NT2/D1 (cell line): ENCODE measurements around the gene PHLDA3.

Source experiments
- SUZ12 ChIP-seq: IDR thresholded peaks from 2 replicates; pipeline ENCODE4 v1.6.1; 2011; ENCODE audit not compliant: insufficient read length, insufficient read depth; ENCODE audit errors: extremely low read depth
- YY1 ChIP-seq: IDR thresholded peaks from 2 replicates; pipeline ENCODE4 v1.6.1; 2011; ENCODE audit not compliant: insufficient read length, insufficient read depth
- ZNF274 ChIP-seq: IDR thresholded peaks from 2 replicates; pipeline ENCODE4 v1.6.1; 2011; ENCODE audit warnings: mild to moderate bottlenecking, low read depth, low read length

DNA sequence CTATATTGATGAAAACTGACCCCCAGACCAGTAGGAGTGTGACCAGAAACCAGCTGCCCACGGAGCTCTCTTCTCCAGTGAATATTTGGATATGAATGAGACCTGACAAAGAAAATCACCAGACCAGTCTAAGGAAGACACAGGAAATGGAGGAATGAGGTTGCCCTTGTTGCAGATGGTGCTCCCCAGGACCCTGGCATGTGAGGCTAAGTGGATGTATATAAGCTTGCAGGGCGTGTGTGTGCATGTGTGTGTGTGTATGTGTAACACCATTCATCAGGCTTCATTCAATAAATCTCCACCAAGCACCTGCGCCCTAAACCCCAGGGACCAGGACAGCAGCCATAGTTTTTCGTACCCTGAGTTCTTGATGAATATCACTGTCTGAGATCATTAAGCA lies 14.4 kb downstream of the PHLDA3 start:
- no peak for TF ChIP-seq SUZ12
- no peak for TF ChIP-seq YY1
- TF ChIP-seq ZNF274, result no peak
